Smooth muscle cell (in vitro differentiated cells): ENCODE measurements around the gene GLB1L3. TPM values are rescaled to one million over a fixed set of nuclear protein-coding genes. Genes with fewer than 3 reads are reported as not detected.

ENCODE experiments used
- DNase-seq: peaks from one replicate; lab custom pipeline; 2025; ENCODE audit not compliant: unreplicated experiment; lab: John Stamatoyannopoulos, UW
- H2AFZ ChIP-seq: fragments of 200-600 bp; sonication (generic); 2 replicates; pipeline ENCODE4 v1.6.0; 2016; ENCODE audit warnings: antibody characterized with exemption, low read depth, mild to moderate bottlenecking
- H3F3A ChIP-seq: fragments of 200-600 bp; sonication (generic); 2 replicates; pipeline ENCODE4 v1.6.0; 2017; ENCODE audit warnings: antibody characterized with exemption, low read depth
- H3K27ac ChIP-seq: fragments of 200-600 bp; sonication (generic); 2 replicates; pipeline ENCODE4 v1.5.1; 2016; ENCODE audit warnings: low read depth, mild to moderate bottlenecking
- H3K27me3 ChIP-seq: fragments of 200-600 bp; sonication (generic); 2 replicates; pipeline ENCODE4 v1.6.1; 2016; ENCODE audit warnings: low read depth, mild to moderate bottlenecking
- H3K36me3 ChIP-seq: fragments of 200-600 bp; sonication (generic); 2 replicates; pipeline ENCODE4 v1.5.1; 2016; ENCODE audit warnings: low read depth
- H3K4me1 ChIP-seq: fragments of 200-600 bp; sonication (generic); 2 replicates; pipeline ENCODE4 v1.5.1; 2016; ENCODE audit warnings: low read depth
- H3K4me2 ChIP-seq: fragments of 200-600 bp; sonication (generic); 2 replicates; pipeline ENCODE4 v1.6.0; 2016; ENCODE audit warnings: mild to moderate bottlenecking
- H3K4me3 ChIP-seq: fragments of 200-600 bp; sonication (generic); 2 replicates; pipeline ENCODE4 v1.5.1; 2016; ENCODE audit warnings: mild to moderate bottlenecking
- H3K79me2 ChIP-seq: fragments of 200-600 bp; sonication (generic); 2 replicates; pipeline ENCODE4 v1.6.0; 2016; ENCODE audit warnings: low read depth, mild to moderate bottlenecking
- H3K9ac ChIP-seq: fragments of 200-600 bp; sonication (generic); 2 replicates; pipeline ENCODE4 v1.6.0; 2016; ENCODE audit warnings: low read depth
- H3K9me3 ChIP-seq: fragments of 200-600 bp; sonication (generic); replicated peaks from 2 replicates; pipeline ENCODE4 v1.5.1; 2016; ENCODE audit warnings: low read depth
- H4K20me1 ChIP-seq: fragments of 200-600 bp; sonication (generic); 2 replicates; pipeline ENCODE4 v1.6.0; 2016; ENCODE audit warnings: low read depth
- WGBS: methylation state at CpG from one replicate; pipeline ENCODE4 v1.1.7; 2016; ENCODE audit warnings: low lambda C conversion rate; 5-methylcytosine and 5-hydroxymethylcytosine counted together
- polyA plus RNA-seq: library from polyadenylated mRNA; unstranded; fragments of >200 nt; fragmentation: Nextera tagmentation; extraction: Ambion mirVana; gene quantifications from 2 replicates; pipeline ENCODE4 v1.2.1, GENCODE V29; 2016
- total RNA-seq: library from RNA; depleted of rRNA; stranded (reverse); fragments of >200 nt; gene quantifications from 2 replicates; pipeline ENCODE4 v1.2.3, GENCODE V29; 2014
- TF ChIP-seq, protein P1 (sequence below): fragments of 200-600 bp; sonication (generic); IDR thresholded peaks from 2 replicates; pipeline ENCODE4 v1.5.1; 2017; ENCODE audit warnings: borderline replicate concordance, mild to moderate bottlenecking, antibody characterized with exemption; ENCODE audit not compliant: insufficient read depth, poor library complexity, severe bottlenecking

GLB1L3 gene
- total and polyA plus RNA-seq, 2 experiments from 2014 or later, result not detected

DNA sequence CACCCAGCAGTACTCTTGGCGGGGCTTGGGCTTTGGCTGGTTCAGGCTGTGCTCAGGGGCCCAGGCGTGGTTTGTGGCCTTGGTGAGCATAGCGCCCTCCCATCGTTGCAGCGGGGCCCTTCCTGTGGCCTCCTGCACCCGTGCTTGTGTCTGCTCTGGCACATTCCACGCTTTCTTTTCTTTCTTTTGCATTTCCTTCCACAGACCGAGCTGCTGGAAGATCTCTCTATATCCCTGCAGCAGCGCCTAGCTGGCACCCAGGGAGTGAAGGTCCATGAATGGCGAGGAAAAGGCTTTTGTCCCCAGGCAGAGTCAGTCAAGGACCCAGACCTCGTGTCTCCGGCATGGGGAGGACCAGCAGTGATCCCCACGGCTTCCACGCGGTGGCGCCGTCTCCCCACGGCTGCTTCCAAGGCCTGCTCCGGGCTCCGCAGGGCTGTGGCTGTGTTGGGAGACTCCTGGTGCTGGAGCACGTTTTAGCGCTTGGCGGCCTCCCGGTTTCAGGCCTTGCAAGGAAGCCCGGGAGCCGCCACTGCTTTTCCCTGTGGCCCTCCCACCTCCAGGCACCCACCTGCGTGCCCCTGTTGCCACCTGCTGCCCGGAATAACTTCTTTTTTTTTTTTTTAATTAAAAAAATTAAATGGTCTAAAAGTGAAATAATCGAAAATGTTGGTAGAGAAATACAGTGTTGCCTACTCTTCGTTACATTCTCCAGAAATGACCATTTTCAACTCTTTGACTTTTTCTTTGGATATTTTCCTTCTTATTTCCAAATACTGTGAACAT lies 84.1 kb downstream of the GLB1L3 start:
- Histone ChIP-seq H3K4me1 (no peaks in the 10 kb centered on the region), H3K79me2 (no peaks in the 10 kb centered on the region), H3K9ac (no peak overlapping the region), H3K27ac (no peak overlapping the region), H3K4me3 (no peak overlapping the region), H3K36me3 (no peaks in the 10 kb centered on the region), H3K9me3 (no peaks in the 10 kb centered on the region), H2AFZ (no peak overlapping the region), H3F3A (no peaks in the 10 kb centered on the region), H4K20me1 (no peaks in the 10 kb centered on the region), H3K4me2 (peak overlapping the region; percentile 31), H3K27me3 (no peaks in the 10 kb centered on the region)
- DNase-seq, result peak; percentile 67
- WGBS, result 31% methylated on average over 30 of the region's 30 CpGs
- TF ChIP-seq, protein P1, sequence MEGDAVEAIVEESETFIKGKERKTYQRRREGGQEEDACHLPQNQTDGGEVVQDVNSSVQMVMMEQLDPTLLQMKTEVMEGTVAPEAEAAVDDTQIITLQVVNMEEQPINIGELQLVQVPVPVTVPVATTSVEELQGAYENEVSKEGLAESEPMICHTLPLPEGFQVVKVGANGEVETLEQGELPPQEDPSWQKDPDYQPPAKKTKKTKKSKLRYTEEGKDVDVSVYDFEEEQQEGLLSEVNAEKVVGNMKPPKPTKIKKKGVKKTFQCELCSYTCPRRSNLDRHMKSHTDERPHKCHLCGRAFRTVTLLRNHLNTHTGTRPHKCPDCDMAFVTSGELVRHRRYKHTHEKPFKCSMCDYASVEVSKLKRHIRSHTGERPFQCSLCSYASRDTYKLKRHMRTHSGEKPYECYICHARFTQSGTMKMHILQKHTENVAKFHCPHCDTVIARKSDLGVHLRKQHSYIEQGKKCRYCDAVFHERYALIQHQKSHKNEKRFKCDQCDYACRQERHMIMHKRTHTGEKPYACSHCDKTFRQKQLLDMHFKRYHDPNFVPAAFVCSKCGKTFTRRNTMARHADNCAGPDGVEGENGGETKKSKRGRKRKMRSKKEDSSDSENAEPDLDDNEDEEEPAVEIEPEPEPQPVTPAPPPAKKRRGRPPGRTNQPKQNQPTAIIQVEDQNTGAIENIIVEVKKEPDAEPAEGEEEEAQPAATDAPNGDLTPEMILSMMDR, result peak; percentile 84

DNA sequence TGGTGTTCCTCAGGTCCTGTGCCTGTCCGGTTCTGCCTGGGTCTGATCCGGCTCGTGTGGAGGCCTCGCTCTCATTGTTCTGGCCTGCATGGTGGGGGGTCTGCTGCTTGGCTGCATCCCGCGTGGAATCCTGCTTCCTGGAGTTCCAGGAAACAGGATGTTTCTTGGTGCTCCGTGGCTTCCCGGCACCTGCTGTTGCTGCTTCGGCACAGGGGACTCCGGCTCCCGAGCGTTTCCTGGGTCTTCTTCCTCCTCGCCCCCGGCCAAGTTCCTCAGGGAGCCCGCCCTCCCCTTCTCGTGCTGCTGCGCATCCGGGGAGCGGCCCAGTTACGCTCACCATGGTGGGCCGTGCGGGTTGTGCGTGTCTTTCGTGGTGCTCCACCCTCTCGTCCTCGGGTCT lies 85.5 kb downstream of the GLB1L3 start:
- Histone ChIP-seq H3K4me3 (no peak overlapping the region), H3K9me3 (no peaks in the 10 kb centered on the region), H3K9ac (no peak overlapping the region), H2AFZ (no peak overlapping the region), H4K20me1 (no peaks in the 10 kb centered on the region), H3K79me2 (no peaks in the 10 kb centered on the region), H3K27ac (no peak overlapping the region), H3K4me1 (no peaks in the 10 kb centered on the region), H3K4me2 (no peak overlapping the region), H3K27me3 (no peaks in the 10 kb centered on the region), H3F3A (no peaks in the 10 kb centered on the region), H3K36me3 (no peaks in the 10 kb centered on the region)
- TF ChIP-seq, protein P1, result no peak
- no peak for DNase-seq
- 87% methylated on average over 26 of the region's 26 CpGs for WGBS

DNA sequence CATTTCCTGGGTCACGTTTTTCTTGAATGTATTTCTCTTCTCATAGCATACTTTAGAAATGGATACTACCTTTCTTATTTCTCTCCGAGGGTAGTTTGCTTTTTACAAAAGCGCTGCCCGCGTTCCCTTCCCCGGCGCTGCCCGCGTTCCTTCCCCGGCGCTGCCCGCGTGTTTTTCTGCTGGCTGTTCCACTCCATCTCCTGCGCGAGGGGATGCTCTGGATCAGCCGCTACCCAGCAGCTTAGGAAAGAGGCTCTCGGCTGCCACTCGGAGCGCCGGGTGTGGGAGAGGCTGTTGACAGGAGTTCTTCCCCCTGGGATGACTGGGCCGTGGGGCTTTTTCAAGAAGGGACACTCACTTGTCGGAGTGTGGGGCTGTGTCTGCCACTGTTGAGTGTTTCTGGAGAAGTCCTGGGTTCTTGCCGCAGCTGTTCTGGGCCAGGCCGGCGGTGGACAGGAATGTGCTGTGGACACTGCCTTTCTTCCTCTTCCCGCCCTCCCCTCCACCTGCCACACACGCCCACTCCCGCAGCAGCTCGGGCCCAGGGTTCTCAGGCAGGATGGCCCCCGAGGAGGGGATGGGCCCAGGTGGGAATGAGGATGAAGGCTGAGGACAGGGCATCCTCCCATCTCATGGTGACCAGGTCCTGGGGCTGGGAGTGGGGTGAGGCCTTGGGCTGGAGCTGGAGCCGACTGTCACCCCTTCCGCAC lies 86.2 kb downstream of the GLB1L3 start:
- TF ChIP-seq, protein P1, result no peak
- no peaks in the 10 kb centered on the region for H3K4me1 ChIP-seq
- no peak for DNase-seq
- H3K27ac ChIP-seq, result no peak overlapping the region
- no peak overlapping the region for H2AFZ ChIP-seq
- 91% methylated on average over 32 of the region's 32 CpGs for WGBS
- no peak overlapping the region for H3K9ac ChIP-seq
- no peaks in the 10 kb centered on the region for H4K20me1 ChIP-seq
- H3F3A ChIP-seq, result no peaks in the 10 kb centered on the region
- peaks cover 2% of the 10 kb centered on the region for H3K27me3 ChIP-seq
- no peaks in the 10 kb centered on the region for H3K79me2 ChIP-seq
- H3K4me2 ChIP-seq, result no peak overlapping the region
- H3K36me3 ChIP-seq, result no peaks in the 10 kb centered on the region
- no peak overlapping the region for H3K4me3 ChIP-seq
- H3K9me3 ChIP-seq, result no peaks in the 10 kb centered on the region
